ENCODE measurements around the gene MYO5A.

DNA sequence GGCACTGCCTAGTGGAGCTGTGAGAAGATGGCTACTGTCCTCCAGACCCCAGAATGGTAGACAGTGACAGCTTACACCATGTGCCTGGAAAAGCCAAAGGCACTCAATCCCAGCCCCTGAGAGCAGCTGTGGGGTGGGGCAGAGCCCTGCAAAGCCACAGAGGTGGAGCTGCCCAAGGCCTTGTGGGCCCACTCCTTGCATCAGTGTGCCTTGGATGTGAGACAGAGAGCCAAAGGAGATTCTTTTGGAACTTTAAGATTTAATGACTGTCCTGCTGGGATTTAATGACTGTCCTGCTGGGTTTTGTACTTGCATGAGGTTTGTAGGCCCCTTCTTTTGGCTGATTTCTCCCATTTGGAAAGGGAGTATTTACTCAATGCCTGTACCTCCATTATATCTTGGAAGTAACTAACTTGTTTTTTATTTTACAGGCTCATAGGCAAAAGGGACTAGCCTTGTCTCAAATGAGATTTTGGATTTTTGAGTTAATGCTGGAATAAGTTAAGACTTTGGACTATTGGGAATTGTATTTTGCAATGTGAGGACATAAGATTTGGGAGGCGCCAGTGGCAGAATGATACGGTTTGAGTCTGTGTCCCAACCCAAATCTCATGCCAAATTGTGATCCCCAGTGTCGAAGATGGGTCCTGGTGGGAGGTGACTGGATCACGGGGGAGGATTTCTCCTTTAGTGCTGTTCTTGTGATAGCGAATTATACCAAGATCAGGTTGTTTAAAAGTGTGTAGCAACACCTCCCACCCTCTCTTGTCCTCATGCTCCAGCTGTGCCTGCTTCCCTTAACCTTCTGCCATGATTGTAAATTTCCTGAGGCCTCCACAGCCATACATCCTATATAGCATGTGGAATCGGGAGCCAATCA is 80.4 kb downstream of the MYO5A start:
- TF ChIP-seq, protein P1, sequence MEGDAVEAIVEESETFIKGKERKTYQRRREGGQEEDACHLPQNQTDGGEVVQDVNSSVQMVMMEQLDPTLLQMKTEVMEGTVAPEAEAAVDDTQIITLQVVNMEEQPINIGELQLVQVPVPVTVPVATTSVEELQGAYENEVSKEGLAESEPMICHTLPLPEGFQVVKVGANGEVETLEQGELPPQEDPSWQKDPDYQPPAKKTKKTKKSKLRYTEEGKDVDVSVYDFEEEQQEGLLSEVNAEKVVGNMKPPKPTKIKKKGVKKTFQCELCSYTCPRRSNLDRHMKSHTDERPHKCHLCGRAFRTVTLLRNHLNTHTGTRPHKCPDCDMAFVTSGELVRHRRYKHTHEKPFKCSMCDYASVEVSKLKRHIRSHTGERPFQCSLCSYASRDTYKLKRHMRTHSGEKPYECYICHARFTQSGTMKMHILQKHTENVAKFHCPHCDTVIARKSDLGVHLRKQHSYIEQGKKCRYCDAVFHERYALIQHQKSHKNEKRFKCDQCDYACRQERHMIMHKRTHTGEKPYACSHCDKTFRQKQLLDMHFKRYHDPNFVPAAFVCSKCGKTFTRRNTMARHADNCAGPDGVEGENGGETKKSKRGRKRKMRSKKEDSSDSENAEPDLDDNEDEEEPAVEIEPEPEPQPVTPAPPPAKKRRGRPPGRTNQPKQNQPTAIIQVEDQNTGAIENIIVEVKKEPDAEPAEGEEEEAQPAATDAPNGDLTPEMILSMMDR (IDR thresholded peaks at IDR 0.05): no peak
- no peak for TF ChIP-seq POLR2A (IDR thresholded peaks at IDR 0.05)
